Esophagus squamous epithelium (tissue), 4 donors: ENCODE data around the gene UGT1A4.

Experiments used
- POLR2A ChIP-seq, 4 donors: fragments of 450-650 bp; IDR thresholded peaks; one replicate each; pipeline ENCODE4 v1.6.1; 2017; ENCODE audit warnings: antibody characterized with exemption in 4 of 4, mild to moderate bottlenecking in 4 of 4, moderate library complexity in 3 of 4
- TF ChIP-seq, protein P1 (sequence below), 6 experiments: fragments of 450-650 bp in 4 of 6; fragments of 200-600 bp in 2 of 6; sonication (generic) in 2 of 6; IDR thresholded peaks; one replicate each; pipeline ENCODE4 v1.5.1; 2016 to 2019; ENCODE audit warnings: antibody characterized with exemption in 6 of 6, mild to moderate bottlenecking in 4 of 6, moderate library complexity in 4 of 6

DNA sequence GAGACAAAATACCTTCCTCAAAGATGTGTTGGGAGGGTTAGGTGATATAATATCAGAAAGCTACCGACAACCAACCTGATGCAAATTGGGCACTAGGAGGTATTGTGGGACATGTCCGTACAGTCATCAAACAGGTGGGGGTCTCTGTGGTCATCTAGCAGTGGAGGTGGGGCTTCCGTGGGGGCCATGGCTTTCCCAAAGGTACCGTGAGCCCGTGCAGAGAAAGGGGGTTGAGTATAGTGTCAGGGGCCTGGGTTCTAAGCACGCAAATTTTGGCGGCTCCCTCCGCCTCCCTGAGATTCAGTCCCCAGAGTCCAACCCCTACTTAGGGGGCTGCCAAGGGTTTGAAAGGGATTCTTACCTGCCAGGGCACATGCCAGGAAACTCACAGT, 103.2 kb downstream of the UGT1A4 start:
- TF ChIP-seq, protein P1, sequence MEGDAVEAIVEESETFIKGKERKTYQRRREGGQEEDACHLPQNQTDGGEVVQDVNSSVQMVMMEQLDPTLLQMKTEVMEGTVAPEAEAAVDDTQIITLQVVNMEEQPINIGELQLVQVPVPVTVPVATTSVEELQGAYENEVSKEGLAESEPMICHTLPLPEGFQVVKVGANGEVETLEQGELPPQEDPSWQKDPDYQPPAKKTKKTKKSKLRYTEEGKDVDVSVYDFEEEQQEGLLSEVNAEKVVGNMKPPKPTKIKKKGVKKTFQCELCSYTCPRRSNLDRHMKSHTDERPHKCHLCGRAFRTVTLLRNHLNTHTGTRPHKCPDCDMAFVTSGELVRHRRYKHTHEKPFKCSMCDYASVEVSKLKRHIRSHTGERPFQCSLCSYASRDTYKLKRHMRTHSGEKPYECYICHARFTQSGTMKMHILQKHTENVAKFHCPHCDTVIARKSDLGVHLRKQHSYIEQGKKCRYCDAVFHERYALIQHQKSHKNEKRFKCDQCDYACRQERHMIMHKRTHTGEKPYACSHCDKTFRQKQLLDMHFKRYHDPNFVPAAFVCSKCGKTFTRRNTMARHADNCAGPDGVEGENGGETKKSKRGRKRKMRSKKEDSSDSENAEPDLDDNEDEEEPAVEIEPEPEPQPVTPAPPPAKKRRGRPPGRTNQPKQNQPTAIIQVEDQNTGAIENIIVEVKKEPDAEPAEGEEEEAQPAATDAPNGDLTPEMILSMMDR (IDR thresholded peaks at IDR 0.05): no peak
- no peak for TF ChIP-seq POLR2A (IDR thresholded peaks at IDR 0.05)
